ENCODE results near the gene EGFL7. TPM values are rescaled to one million over a fixed set of nuclear protein-coding genes. Genes with fewer than 3 reads are reported as not detected.

Gene EGFL7
- total RNA-seq, 1 experiment from 2014 or later: 54.6 TPM

DNA sequence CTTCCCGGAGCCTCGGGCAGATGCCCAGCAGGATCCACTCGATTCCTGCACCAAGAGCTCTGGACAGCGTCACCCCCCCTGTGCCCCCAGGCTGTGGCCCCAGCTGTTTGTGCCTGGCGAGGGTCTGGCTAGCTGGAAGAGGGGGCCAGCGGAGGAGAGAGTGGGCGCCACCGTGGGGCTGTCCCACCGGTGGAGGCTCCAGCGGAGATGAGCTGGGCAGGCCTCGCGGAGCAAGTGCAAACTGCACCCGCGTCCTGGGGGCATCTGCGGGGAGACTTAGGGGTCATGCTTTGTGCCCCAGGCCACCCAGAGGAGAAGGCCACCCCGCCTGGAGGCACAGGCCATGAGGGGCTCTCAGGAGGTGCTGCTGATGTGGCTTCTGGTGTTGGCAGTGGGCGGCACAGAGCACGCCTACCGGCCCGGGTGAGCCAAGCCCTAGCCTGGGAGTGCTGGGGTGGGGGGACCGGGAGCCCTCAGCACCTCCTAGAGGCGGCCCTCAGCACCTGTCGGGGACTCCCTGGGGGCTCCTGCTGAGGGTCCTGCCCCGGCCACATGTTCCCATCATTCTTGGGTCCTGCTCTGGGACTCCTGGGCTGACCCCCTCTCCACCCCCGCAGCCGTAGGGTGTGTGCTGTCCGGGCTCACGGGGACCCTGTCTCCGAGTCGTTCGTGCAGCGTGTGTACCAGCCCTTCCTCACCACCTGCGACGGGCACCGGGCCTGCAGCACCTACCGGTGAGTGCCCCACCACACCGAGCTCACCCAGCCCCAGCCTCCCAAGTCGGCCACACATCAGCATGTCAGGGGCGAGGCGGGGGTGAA lies 5.4 kb downstream of the EGFL7 start:
- no peak overlapping the region for H3K4me3 Mint-ChIP-seq
- H3K4me1 Mint-ChIP-seq: peaks cover 3% of the 10 kb centered on the region; the same call in 1 of the 2 replicates
- no peaks in the 10 kb centered on the region; the same call in 1 of the 2 replicates for H3K27me3 Mint-ChIP-seq (ENCODE audit: low read depth)
- no peaks in the 10 kb centered on the region for H3K9me3 Mint-ChIP-seq
- ChIA-PET CTCF (no interaction called here), POLR2A (no interaction called here)
- DNase-seq (ENCODE audit: low spot score) (no peak), ATAC-seq (no peak)
- H3K27ac Mint-ChIP-seq: no peak overlapping the region
- no peaks in the 10 kb centered on the region for H3K36me3 Mint-ChIP-seq
- TF ChIP-seq ZNF138 (CRISPR knock-in tag; conservative IDR thresholded peaks at IDR 0.05): no peak
- TF ChIP-seq, protein P1, sequence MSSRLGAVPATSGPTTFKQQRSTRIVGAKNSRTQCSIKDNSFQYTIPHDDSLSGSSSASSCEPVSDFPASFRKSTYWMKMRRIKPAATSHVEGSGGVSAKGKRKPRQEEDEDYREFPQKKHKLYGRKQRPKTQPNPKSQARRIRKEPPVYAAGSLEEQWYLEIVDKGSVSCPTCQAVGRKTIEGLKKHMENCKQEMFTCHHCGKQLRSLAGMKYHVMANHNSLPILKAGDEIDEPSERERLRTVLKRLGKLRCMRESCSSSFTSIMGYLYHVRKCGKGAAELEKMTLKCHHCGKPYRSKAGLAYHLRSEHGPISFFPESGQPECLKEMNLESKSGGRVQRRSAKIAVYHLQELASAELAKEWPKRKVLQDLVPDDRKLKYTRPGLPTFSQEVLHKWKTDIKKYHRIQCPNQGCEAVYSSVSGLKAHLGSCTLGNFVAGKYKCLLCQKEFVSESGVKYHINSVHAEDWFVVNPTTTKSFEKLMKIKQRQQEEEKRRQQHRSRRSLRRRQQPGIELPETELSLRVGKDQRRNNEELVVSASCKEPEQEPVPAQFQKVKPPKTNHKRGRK (CRISPR knock-in tag; IDR thresholded peaks at IDR 0.05; ENCODE audit: borderline replicate concordance): no peak
- TF ChIP-seq, protein P2, sequence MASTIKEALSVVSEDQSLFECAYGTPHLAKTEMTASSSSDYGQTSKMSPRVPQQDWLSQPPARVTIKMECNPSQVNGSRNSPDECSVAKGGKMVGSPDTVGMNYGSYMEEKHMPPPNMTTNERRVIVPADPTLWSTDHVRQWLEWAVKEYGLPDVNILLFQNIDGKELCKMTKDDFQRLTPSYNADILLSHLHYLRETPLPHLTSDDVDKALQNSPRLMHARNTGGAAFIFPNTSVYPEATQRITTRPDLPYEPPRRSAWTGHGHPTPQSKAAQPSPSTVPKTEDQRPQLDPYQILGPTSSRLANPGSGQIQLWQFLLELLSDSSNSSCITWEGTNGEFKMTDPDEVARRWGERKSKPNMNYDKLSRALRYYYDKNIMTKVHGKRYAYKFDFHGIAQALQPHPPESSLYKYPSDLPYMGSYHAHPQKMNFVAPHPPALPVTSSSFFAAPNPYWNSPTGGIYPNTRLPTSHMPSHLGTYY (CRISPR knock-in tag; IDR thresholded peaks at IDR 0.05): no peak
- no peak for TF ChIP-seq ZNF671 (CRISPR knock-in tag; IDR thresholded peaks at IDR 0.05)
- no peak for TF ChIP-seq NR1H2 (CRISPR knock-in tag; IDR thresholded peaks at IDR 0.05)
- TF ChIP-seq MYBL2 (CRISPR knock-in tag; IDR thresholded peaks at IDR 0.05): no peak
- TF ChIP-seq RELA (CRISPR knock-in tag; IDR thresholded peaks at IDR 0.05; ENCODE audit: borderline replicate concordance): no peak
- TF ChIP-seq, protein P3, sequence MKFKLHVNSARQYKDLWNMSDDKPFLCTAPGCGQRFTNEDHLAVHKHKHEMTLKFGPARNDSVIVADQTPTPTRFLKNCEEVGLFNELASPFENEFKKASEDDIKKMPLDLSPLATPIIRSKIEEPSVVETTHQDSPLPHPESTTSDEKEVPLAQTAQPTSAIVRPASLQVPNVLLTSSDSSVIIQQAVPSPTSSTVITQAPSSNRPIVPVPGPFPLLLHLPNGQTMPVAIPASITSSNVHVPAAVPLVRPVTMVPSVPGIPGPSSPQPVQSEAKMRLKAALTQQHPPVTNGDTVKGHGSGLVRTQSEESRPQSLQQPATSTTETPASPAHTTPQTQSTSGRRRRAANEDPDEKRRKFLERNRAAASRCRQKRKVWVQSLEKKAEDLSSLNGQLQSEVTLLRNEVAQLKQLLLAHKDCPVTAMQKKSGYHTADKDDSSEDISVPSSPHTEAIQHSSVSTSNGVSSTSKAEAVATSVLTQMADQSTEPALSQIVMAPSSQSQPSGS (CRISPR knock-in tag; IDR thresholded peaks at IDR 0.05; ENCODE audit: borderline replicate concordance, low read depth): no peak
- TF ChIP-seq, protein P4, sequence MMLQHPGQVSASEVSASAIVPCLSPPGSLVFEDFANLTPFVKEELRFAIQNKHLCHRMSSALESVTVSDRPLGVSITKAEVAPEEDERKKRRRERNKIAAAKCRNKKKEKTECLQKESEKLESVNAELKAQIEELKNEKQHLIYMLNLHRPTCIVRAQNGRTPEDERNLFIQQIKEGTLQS (CRISPR knock-in tag; conservative IDR thresholded peaks at IDR 0.05): no peak
- TF ChIP-seq ESRRA (CRISPR knock-in tag; IDR thresholded peaks at IDR 0.05; ENCODE audit: borderline replicate concordance): no peak
- no peak for TF ChIP-seq JAZF1 (CRISPR knock-in tag; IDR thresholded peaks at IDR 0.05)
- no peak for TF ChIP-seq NFATC4 (CRISPR knock-in tag; IDR thresholded peaks at IDR 0.05)
- TF ChIP-seq JUN (CRISPR knock-in tag; IDR thresholded peaks at IDR 0.05): no peak
- TF ChIP-seq, protein P5, sequence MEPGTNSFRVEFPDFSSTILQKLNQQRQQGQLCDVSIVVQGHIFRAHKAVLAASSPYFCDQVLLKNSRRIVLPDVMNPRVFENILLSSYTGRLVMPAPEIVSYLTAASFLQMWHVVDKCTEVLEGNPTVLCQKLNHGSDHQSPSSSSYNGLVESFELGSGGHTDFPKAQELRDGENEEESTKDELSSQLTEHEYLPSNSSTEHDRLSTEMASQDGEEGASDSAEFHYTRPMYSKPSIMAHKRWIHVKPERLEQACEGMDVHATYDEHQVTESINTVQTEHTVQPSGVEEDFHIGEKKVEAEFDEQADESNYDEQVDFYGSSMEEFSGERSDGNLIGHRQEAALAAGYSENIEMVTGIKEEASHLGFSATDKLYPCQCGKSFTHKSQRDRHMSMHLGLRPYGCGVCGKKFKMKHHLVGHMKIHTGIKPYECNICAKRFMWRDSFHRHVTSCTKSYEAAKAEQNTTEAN (CRISPR knock-in tag; IDR thresholded peaks at IDR 0.05): no peak

DNA sequence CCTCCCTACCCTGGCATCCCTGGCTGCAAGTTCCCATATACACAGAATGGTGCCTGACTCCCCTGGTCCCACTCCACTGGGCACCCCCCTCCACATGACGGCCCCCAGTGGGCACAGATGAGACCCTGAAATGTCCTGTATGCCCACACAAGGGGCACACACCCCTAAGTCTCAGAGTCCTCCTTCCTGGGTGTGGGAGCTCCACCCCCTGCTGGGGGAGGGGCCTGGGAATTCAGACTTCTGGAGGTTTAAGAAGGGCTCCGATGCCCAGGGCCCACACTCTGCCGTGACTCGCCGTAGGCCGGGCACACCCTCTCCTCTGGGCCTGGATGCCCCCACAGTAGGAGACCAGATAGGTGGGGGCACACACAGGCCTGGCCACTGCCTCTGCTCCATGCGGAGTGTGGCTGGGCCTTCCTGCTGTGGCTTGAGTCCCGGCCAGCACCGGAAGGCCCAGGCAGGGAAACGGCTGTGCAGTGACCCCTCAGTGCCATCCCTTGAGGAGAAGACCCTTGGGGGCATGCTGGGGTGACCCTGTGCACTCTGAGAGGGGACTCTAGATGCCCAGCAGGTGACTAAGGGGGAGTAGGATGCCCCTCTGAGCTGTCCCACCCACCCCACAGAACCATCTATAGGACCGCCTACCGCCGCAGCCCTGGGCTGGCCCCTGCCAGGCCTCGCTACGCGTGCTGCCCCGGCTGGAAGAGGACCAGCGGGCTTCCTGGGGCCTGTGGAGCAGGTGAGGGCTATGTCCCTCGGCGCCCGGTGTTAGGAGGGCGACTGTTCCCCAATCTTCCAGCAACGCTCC lies 6.5 kb downstream of the EGFL7 start:
- no peak for DNase-seq (ENCODE audit: low spot score)
- ChIA-PET CTCF (no interaction called here), POLR2A (no interaction called here)
- Mint-ChIP-seq H3K4me1 (peaks cover 3% of the 10 kb centered on the region; the same call in 1 of the 2 replicates), H3K27me3 (ENCODE audit: low read depth) (no peaks in the 10 kb centered on the region; the same call in 1 of the 2 replicates), H3K36me3 (no peaks in the 10 kb centered on the region), H3K9me3 (no peaks in the 10 kb centered on the region), H3K4me3 (no peak overlapping the region), H3K27ac (no peak overlapping the region)
- no peak for TF ChIP-seq NFATC4 (CRISPR knock-in tag; IDR thresholded peaks at IDR 0.05)
- TF ChIP-seq, protein P6, sequence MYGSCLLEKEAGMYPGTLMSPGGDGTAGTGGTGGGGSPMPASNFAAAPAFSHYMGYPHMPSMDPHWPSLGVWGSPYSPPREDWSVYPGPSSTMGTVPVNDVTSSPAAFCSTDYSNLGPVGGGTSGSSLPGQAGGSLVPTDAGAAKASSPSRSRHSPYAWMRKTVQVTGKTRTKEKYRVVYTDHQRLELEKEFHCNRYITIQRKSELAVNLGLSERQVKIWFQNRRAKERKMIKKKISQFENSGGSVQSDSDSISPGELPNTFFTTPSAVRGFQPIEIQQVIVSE (CRISPR knock-in tag; IDR thresholded peaks at IDR 0.05; ENCODE audit: borderline replicate concordance): 0 out of 2 replicates have a peak, but pooled peaks have one; percentile 2
- no peak for TF ChIP-seq HMGA2 (CRISPR knock-in tag; IDR thresholded peaks at IDR 0.05)
- ATAC-seq: no peak
